HG03565 (cell line): ENCODE measurements around the gene NKAIN1.
"Not testable (repeated sequence)": the region's sequence is repeated elsewhere in the genome, so short reads cannot be mapped to it uniquely, and the experiment has no call there.

Source experiments
- ATAC-seq: cut with Tn5 transposase; IDR thresholded peaks from one replicate; pipeline ENCODE4 v1.9.1; 2021; ENCODE audit warnings: mild to moderate bottlenecking, moderate library complexity; ENCODE audit not compliant: unreplicated experiment

Gene NKAIN1

GRCh38 chr1:31198600-31198999 lies 41.1 kb downstream of the NKAIN1 start:
- ATAC-seq, result no peak

- no peak for ATAC-seq
Measured at GRCh38 chr1:31198150-31198549, 41.5 kb downstream of the NKAIN1 start.

- no peak for ATAC-seq
Measured at GRCh38 chr1:31196685-31197084, 43.0 kb downstream of the NKAIN1 start.

GRCh38 chr1:31195267-31195666 lies 44.4 kb downstream of the NKAIN1 start:
- not testable (repeated sequence) for ATAC-seq

- no peak for ATAC-seq
Measured at GRCh38 chr1:31193729-31194128, 46.0 kb downstream of the NKAIN1 start.

GRCh38 chr1:31191281-31191680 lies 48.4 kb downstream of the NKAIN1 start:
- no peak for ATAC-seq

GRCh38 chr1:31189696-31190674 lies 49.7 kb downstream of the NKAIN1 start:
- ATAC-seq, result no peak

- no peak for ATAC-seq
Measured at GRCh38 chr1:31183927-31184554, 55.6 kb downstream of the NKAIN1 start.

GRCh38 chr1:31183126-31183525 lies 56.6 kb downstream of the NKAIN1 start:
- no peak for ATAC-seq

- ATAC-seq, result no peak
Measured at GRCh38 chr1:31182352-31182751, 57.3 kb downstream of the NKAIN1 start.

- no peak for ATAC-seq
Measured at GRCh38 chr1:31181515-31182343, 58.0 kb downstream of the NKAIN1 start.

GRCh38 chr1:31180338-31180737 lies 59.3 kb downstream of the NKAIN1 start:
- no peak for ATAC-seq

- not testable (repeated sequence) for ATAC-seq
Measured at GRCh38 chr1:31176291-31176690, 63.4 kb downstream of the NKAIN1 start.

GRCh38 chr1:31170486-31170735 lies 69.3 kb downstream of the NKAIN1 start:
- no peak for ATAC-seq

- no peak for ATAC-seq
Measured at GRCh38 chr1:31166462-31166861, 73.2 kb downstream of the NKAIN1 start.

GRCh38 chr1:31164291-31164690 lies 75.4 kb downstream of the NKAIN1 start:
- ATAC-seq, result no peak

- no peak for ATAC-seq
Measured at GRCh38 chr1:31163866-31164265, 75.8 kb downstream of the NKAIN1 start.

- no peak for ATAC-seq
Measured at GRCh38 chr1:31161571-31161970, 78.1 kb downstream of the NKAIN1 start.

- ATAC-seq, result no peak
Measured at GRCh38 chr1:31159869-31160611, 79.6 kb downstream of the NKAIN1 start.

GRCh38 chr1:31159323-31159722 lies 80.4 kb downstream of the NKAIN1 start:
- no peak for ATAC-seq
